Fibroblast of upper back skin (primary cell): ENCODE data around the gene FOXO3.
"Not testable (repeated sequence)": the region's sequence is repeated elsewhere in the genome, so short reads cannot be mapped to it uniquely, and the experiment has no call there.

ENCODE experiments used
- DNase-seq: peaks from one replicate; pipeline ENCODE4 v3.0.0-alpha.2; 2013

The FOXO3 gene

GRCh38 chr6:108560463-108561308 is at the start of gene FOXO3:
Gene FOXO3, plus strand, starts transcription at chr6:108560917. Its CDS starts 292 bp downstream, at chr6:108561209.
- DNase-seq, result peak; percentile 87

DNA sequence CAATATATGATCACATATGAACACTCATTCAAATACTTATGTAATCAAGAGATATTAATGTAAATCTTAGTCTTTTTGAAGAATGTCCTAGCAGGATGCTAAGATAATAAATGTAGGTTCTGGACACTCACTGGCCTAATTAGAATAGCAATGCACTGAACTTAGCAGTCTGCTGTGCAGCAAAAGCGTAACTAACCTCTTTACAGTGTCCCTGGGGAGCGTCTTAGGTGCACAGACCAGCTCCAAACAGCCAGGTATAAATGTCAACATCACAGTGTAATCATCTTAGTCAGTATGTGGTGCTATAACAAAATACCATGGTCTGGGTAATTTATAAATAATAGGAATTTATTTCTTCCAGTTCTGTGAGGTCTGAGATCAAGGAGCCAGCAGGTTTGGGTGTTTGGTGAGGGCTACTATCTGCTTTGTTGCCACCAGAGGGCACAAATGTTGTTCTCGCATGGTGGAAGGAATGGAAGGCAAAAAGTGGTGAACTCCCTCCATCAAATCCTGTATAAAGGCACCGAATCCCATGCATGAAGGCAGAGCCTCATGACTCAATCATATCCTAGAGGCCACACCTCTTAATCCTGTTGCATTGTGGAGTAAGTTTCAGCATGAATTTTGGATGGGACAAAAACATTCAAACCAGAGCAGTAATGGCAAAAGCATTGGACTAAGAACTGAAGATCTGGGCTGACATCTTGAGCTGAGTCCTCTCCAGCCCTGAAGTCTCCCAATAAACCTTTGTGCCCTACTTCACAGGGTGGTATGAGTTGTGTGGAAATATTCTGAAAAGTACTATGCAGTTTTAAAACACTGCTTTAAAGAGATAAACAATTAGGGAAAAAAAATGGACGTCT is 41.8 kb upstream of the FOXO3 start:
- DNase-seq, result peak; percentile 22

DNA sequence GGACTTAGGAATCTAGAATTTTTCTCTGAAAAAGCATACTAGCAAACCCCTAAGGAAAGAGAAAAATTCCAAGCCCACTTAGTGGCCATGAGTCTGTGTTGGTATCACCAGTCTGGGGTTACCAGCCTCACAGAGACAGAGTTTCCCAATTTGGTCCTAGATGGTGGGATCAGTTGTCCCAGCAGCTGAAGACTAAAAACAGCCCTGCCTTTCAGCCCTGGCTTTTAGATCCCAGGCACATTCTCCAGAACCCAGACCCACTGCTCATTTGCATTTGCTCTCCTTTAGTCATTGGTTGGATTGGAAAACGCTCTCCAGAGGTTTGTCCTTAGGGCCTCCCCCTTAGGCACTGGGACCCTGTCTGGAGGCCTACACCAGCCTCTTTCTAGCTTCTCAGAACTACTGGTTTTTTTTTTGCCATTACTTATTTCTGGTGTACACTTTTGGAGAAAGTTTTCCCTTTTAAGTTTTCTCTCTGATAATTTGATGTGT is 39.1 kb upstream of the FOXO3 start:
- DNase-seq, result no peak

- no peak for DNase-seq
These were observed 37.0 kb upstream of the FOXO3 start for GRCh38 chr6:108523697-108524096.

GRCh38 chr6:108524528-108525248 is 36.0 kb upstream of the FOXO3 start:
- peak; percentile 32 for DNase-seq

GRCh38 chr6:108526739-108527174 is 34.0 kb upstream of the FOXO3 start:
- peak; percentile 39 for DNase-seq

DNA sequence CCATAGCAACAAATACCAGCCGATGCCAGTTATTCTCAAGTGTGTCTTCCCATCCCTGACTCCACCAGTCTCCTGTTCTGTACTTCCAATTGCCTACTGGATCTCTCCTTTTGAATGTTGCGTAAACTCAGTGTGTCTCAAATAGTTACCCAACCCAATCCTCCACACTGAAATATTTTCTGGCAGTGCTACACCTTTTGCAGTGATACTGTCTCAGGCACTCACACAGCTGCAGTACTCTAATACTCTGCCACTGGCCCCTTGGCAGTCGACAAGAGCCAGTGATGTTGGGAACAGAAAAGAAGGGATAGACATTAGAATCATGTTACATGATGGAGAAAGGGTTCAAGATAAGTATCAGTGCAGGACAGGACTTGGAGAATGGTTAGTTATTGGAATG is 31.8 kb upstream of the FOXO3 start:
- DNase-seq, result no peak

- no peak for DNase-seq
These were observed 29.4 kb upstream of the FOXO3 start for GRCh38 chr6:108531332-108531731.

- no peak for DNase-seq
These were observed 25.5 kb upstream of the FOXO3 start for GRCh38 chr6:108535114-108535742.

DNA sequence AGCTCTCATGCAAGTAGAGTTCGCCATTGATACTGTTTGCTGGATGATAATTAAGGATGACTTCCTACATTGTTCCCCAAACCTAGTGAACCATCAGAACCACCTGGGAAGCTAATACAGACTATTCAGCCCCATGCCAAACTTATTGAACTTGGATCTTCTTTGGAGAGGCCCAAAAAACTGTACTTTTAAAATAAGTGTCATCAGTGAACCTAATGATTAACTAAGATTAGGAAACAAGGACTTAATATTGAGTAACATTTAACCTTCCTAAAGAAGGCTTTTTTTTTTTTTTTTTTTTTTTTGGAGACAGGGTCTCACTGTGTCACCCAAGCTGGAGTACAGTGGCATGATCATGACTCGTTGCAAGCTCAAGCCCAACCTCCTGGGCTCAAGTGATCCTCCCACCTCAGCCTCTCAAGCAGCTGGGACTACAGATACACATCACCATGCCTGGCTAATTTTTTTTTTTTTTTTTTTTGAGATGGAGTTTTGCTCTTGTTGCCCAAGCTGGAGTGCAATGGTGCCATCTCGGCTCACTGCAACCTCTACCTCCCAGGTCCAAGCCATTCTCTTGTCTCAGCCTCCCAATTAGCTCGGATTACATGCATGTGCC is 24.7 kb upstream of the FOXO3 start:
- not testable (repeated sequence) for DNase-seq

DNA sequence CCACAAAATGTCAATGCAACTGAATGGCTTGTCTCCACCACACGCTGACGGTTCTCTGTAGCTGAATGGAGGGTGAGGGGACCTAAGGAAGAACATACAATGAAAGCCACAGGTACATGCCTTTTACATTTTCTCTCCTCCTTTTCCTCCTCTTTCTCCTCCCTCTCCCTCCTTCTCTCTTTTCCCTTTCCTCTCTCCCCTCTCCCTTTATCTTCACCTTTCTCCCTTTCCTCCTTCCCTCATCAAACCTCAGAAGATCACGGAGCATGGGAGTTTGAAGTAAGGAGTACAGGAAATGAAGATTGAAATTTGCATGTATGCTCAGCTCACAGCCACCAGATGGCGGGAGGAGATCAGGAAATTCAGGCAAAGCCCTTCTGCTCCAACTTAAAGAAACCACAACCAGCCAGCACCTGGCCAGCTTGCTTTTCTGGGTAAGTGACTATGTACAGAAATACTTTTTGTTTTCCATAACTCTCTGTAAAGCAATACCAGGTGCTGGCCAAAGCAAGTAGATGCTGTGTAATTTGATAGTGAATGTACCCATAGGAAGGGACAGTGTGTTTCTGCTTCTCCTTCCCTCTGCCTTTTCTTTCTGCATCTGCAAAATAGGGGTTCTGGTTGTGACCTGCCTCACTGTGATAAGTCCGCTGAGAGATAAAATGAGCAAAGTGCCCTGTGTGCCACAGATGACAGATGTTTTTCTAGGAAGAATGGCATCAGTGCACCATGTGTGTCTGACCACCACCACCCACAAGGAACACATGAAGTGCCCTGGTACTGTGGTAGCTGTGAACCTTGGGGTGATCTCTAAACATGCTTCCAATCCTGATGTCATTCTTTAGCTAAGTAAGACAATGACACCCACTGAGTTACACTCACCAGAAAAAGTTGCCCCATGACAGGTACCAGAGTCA is 18.6 kb upstream of the FOXO3 start:
- DNase-seq, result peak; percentile 85

DNA sequence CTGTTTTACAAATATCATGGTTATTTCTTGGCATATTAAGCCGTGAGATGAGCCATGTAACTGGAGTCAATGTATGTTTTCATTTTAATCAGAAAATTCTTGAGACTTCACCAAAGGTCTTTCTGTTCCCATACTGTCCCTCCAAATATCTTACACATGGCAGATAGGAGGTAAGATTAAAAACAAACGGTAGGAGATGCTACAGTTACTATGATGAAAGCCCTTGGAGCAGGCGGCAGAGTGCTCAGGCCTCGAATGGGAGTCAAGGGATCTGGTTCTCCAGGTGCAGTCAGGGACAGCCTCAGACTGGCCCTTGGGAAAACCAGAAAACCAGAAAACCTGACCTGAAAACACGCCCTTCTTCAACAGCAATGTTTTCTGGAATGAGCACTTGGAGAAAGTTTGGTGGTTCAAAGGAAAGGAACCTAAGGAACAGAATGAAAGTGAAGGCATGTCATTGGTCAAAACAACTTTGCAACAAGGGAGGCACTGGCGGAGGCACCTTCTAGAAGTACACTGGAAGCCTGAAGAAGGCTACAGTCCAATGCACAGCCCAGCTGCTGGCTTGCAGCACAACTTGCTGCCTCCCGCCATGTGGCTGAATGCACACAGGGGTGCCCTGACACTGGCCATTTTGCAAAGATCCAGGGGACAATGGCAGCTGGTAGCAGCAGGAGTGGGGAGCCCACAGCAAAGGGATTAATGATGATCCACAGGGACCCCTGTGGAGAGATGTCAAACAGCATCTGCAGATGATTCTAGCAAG is 17.4 kb upstream of the FOXO3 start:
- DNase-seq, result no peak

DNA sequence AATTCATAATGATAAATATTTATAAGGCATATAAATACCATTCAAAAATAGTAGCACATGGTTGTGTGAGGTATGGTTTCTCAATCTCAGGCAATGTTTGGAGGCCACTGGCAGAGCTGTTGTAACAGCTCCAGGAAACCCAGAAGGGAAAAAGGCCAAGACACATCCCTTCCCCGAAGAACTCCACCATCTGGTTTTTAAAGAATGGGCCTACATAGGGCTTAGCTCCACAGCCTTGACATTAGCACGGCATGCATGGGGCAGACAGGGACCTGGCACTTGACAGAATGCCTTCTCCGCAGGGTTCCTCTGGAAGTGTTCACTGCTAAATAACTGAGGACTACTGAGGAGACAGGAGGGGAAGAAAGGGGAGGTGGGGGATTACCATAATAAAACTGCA is 16.1 kb upstream of the FOXO3 start:
- peak; percentile 38 for DNase-seq

DNA sequence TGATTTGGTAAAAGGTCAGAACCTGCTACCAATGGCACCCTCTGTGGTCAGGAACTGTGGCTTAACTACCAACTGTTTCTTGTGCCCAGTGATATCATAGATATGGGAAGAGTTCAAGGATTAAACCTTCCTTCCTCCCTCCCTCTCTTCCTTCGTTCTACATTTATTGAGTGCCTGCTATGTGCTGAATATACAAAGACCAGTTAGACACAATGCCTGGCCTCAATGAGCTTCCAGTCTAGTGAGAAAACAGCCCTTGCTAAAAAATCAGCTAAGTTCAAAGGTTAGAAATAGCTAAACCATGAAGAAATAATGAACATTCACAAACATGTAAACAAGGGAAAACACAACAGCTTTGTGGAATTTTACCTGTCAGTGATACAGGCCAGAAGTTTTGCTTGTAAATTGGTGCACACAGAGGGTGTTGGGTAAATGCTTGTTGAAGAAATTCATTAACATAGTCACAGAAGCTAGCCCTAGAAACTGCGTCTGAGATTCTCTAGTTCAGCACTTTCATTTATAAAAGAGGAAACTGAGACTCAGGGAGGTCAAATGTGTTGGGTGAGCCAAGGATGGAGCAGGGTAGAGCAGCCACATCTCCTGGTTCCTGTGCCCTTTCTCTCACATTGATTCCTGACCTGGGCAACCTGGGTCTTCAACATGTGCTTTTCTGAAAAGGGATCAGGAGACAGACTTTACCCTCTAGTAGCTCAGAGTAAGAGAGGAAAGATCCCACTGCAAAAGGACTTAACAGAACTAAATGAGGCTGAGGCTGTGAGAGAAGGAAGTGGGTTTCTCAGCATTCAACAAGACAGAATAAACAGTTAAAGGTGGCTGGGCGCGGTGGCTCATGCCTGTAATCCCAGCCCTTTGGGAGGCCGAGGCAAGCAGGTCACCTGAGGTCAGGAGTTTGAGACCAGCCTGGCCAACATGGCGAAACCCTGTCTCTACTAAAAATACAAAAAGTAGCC is 14.4 kb upstream of the FOXO3 start:
- no peak for DNase-seq

DNA sequence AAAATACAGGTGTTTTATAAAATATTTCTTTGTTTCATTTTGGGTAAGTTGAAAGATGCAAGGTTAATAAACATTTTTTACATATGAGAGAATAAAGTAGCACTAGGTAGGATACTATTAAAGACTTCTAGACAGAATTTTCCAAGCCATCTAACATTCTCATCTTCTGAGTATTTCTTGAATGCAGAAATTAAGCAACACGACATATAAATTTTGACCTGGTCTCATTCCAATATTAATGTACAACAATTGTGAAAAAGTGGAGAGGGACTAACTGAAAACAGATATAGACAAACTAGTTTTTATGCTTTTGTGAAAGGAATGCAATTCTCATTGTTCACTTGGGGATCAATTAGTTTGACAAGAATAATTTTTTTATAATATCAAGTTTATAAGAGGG is 11.5 kb upstream of the FOXO3 start:
- DNase-seq, result no peak

DNA sequence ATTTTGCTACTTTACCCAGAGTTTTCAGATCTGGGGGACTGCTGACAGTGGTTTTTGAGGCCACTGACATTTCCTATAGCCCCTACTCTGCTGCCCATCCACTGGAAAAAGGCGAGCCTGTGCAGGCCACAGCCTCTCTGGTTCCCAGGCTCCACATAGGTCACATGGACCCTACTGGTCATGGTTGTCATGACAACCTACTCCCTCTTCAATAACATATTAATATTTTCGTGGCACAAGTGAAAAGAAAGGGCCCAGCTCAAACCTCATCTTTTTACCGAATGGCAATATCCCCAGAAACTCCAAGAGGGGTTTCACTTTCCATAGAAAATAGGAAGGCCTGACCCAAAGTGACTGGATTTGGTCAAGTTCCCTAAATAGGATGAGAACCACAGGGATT is 11.0 kb upstream of the FOXO3 start:
- DNase-seq, result no peak

- DNase-seq, result no peak
These were observed 10.5 kb upstream of the FOXO3 start for GRCh38 chr6:108550256-108550655.

DNA sequence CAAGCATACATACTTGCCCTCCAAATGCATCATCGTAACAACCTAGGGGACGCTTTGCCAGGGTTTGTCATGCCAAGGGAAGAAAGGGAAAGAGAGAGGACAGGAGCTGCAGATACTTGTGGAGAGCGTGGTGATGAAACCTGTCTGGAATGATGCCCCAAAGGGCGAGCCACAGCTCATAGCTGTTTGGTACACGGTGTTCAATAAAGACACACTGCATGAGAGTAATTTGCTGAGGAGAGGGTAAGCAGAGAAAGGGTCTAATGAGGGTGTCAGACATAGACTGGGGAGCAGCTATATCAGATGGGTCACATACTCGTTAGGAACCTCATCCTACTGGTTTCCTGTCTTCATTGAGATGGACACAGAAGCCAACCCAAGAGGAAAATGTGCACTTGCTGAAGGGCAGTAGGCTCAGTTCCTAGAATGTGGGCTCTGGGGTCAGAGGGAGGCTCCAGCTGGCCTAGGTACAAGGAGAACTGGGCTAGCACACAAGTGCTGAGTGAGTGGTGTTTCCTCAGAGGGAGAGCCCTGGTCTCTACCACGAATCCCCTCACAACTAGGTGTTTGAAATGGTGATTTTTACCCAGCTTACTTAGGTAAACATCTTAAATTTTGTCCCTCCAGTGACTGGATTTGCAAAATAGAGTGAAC is 5.2 kb upstream of the FOXO3 start:
- DNase-seq, result no peak
